Measurements from ENCODE around the gene CIAO2A.

DNA sequence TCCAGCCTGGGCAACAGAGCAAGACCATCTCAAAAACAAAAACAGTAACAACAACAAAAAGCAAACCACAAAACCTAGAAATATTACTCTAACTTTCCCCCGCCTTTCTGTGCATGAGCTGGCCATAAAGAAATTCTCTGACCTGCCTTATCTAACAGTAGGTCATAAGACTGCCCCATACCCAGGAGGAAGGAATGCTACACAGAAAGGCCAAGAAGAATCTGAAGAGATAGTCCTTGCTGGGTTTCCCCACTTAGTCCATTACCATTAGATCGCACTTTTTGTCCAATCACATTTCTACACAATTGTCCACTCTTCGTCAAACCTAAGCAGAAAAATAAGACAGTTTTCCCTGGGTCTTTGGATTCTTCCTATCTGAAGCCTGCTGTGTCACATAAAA, 23.5 kb downstream of the CIAO2A start:
- TF ChIP-seq CTCF (IDR thresholded peaks at IDR 0.05; ENCODE audit: borderline replicate concordance, extremely low read depth, low read length, poor library complexity, severe bottlenecking) (no peak), EZH2 (IDR thresholded peaks at IDR 0.05; ENCODE audit: borderline replicate concordance, low read depth, low read length, severe bottlenecking) (no peak)
